GM12873 (cell line): ENCODE data around the gene RHCG.

Experiments used
- CTCF ChIP-seq: IDR thresholded peaks from 2 replicates; pipeline ENCODE4 v1.5.1; 2012; ENCODE audit warnings: low read depth, mild to moderate bottlenecking, moderate library complexity, low read length, control low read depth; ENCODE audit not compliant: insufficient read depth; ENCODE audit errors: missing control alignments

Gene RHCG

DNA sequence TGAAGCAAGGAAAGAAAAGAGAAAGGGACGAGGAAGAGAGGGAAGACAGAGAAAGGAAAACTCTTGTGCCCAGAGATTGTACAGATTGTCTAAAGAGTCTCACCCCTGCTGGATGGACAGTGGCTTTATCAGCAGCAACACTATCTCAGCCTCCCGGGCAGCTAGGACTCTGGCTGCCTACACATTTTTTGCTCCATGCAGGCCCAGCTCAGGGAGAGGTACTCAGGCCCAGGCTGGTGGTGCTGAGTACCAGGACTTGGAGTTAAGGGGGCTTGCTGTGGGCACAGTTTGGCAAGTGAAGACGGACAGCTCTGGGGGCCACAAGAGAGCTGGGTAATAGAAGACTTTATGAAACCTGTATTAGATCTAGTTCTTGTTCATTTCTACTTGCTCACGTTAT lies 19.1 kb upstream of the RHCG start:
- no peak for TF ChIP-seq CTCF

GRCh38 chr15:89514596-89515406 lies 18.4 kb upstream of the RHCG start:
- TF ChIP-seq CTCF, result no peak

DNA sequence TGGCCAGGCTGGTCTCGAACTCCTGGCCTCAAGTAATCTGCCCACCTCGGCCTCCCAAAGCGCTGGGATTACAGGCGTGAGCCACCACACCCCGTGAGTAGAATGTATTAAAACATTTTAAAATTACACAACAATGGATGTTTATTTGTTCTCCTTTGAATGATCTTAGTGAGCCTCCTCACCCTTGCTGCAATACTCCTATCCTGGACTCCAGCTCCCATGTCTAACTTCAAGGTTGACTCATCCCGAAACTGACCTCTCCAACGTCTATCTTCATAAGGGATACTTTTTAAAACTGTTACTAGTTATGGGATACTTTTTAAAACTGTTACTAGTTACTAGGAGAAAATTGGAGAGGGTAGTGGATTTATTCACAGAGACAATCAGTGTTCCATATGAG lies 17.8 kb upstream of the RHCG start:
- TF ChIP-seq CTCF, result no peak

DNA sequence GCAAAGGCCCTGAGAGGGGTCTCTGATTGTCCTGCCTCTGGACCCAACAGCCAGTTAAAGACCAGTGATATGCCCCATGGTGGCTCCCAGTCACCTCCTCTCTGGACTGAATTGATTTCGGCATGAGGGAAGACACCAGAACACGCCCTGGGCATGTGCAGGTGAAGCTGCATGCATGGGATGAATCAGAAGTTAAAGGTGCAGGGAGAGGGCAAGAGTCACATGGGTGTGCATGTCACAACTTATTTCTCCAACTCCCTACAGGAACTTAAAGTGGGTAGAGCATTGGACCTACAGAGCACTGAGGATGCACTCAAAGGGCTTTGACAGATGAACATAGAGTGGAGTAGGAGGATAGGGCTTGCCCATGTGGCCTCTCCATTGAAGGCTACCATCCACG lies 16.9 kb upstream of the RHCG start:
- TF ChIP-seq CTCF, result no peak

DNA sequence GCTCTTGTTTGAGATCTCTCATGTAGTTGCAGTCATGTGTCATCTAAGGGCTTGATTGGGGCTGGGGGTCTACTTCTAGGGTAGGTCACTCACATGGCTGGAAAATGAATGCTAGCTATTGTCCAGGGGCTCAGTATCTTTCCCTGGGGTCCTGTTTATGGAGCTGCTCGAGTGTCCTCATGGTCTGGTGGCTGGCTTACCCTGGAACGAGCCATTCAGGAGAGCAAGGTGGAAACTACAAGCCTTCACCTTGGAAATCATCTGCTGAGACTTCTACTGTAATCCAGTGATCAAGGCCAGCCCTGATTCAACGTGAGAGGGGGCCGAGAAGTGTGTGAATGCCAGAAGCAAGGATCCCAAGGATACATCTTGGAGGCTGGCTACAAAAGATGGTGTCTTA lies 16.2 kb upstream of the RHCG start:
- no peak for TF ChIP-seq CTCF

DNA sequence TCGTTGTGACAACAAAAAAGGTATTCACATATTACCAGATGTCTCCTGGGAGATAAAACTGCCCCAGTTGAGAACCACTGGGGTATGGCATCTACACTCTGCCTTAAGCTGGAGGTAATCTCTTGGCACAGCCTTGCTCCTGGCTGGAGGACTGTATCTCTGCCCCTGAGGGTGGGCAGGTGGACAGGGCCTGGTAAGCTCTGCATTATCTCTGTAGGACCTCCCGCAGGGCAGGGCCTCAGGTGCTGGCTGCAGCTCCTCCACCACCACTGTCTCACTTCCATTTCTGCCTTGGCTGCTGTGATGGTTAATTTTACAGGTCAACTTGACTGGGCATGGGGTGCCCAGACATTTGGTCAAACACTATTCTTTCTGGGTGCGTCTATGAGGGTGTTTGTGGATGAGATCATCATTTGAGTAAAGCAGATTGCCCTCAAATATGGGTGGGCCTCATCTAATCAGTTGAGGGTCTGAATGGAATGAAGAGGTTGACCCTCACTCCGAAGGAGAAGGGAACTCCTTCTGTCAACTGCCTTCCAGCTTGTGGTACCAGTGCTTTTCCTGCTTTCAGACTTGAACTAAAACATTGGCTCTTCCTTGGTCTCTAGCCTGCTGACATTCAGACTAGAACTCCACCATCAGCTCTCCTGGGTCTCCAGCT lies 9.8 kb upstream of the RHCG start:
- no peak for TF ChIP-seq CTCF

DNA sequence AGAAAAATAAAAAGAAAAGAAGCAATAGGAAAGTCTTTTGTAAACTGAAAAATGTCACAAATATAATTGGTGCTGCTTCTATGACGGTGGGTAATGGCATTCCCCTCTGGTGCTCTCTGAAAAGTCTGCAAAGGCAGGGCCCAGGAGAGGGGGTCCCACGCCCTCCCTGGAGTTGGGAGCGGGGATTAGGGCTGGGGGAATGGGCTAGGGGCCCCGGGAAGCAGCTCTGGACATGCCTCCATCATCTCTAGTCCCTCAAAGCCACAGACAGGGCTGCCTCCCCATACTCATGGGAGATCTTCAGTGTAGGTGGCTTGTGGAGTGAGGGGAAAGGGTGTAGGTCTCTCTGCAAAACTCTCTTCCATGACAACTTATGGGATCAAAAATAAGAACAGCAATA lies 7.8 kb upstream of the RHCG start:
- TF ChIP-seq CTCF, result no peak
